A673 (cell line): Measurements from ENCODE around the gene BTNL8. TPM values are rescaled to one million over a fixed set of nuclear protein-coding genes. Genes with fewer than 3 reads are reported as not detected.

Experiments used
- BruUV-seq: library from RNA; stranded (reverse); fragments of 400-500 nt; replicated peaks from 2 replicates; lab custom pipeline; 2021; lab: Mats Ljungman, UMichigan
- CTCF ChIA-PET: fragments of 300-600 bp; sonication (Branson Sonifier 250); formaldehyde crosslinking; loops from one replicate; lab custom pipeline; 2022; ENCODE audit warnings: antibody characterized with exemption; lab: Charles Lee
- POLR2A ChIA-PET: fragments of 300-600 bp; sonication (Branson Sonifier 250); formaldehyde crosslinking; loops from one replicate; lab custom pipeline; 2022; ENCODE audit warnings: antibody characterized with exemption; ENCODE audit not compliant: low non-redundant PET; lab: Charles Lee
- DNase-seq: peaks from one replicate; pipeline ENCODE4 v3.0.0-alpha.2; 2015; ENCODE audit warnings: low spot score
- H3K27ac ChIP-seq: fragments of 200-600 bp; sonication (generic); 2 replicates; pipeline ENCODE4 v1.5.1; 2016; ENCODE audit warnings: mixed run types, low read depth, mild to moderate bottlenecking, mixed read lengths, antibody characterized with exemption, low read length; ENCODE audit not compliant: poor library complexity, severe bottlenecking
- H3K27me3 ChIP-seq: fragments of 200-600 bp; sonication (generic); replicated peaks from 2 replicates; pipeline ENCODE4 v1.6.1; 2017; ENCODE audit warnings: mixed run types, low read depth, mild to moderate bottlenecking, mixed read lengths, antibody characterized with exemption, low read length; ENCODE audit not compliant: insufficient read depth, poor library complexity
- H3K36me3 ChIP-seq: fragments of 200-600 bp; sonication (generic); 2 replicates; pipeline ENCODE4 v1.6.1; 2016; ENCODE audit warnings: mixed run types, mild to moderate bottlenecking, mixed read lengths, antibody characterized with exemption, low read length; ENCODE audit not compliant: insufficient read depth, poor library complexity, severe bottlenecking
- H3K4me1 ChIP-seq: fragments of 200-600 bp; sonication (generic); 2 replicates; pipeline ENCODE4 v1.6.1; 2017; ENCODE audit warnings: mixed run types, mild to moderate bottlenecking, mixed read lengths, antibody characterized with exemption, low read length; ENCODE audit not compliant: insufficient read depth, poor library complexity, severe bottlenecking
- H3K4me3 ChIP-seq: fragments of 200-600 bp; sonication (generic); 2 replicates; pipeline ENCODE4 v1.5.1; 2016; ENCODE audit warnings: low read depth, mixed run types, mild to moderate bottlenecking, mixed read lengths, low read length; ENCODE audit not compliant: poor library complexity, severe bottlenecking
- H3K9me3 ChIP-seq: fragments of 200-600 bp; sonication (generic); 2 replicates; pipeline ENCODE4 v1.6.1; 2016; ENCODE audit warnings: mixed run types, low read depth, mild to moderate bottlenecking, mixed read lengths, antibody characterized with exemption, low read length; ENCODE audit not compliant: poor library complexity, severe bottlenecking
- EZH2 ChIP-seq: fragments of 200-600 bp; sonication (generic); IDR thresholded peaks from 2 replicates; pipeline ENCODE4 v1.6.1; 2017; ENCODE audit warnings: borderline replicate concordance, low read depth, mild to moderate bottlenecking, mixed read lengths, antibody characterized with exemption, low read length; ENCODE audit not compliant: poor library complexity, severe bottlenecking
- intact Hi-C: fragments of 100-400 bp; cut with micrococcal nuclease; formaldehyde crosslinking; loops from one replicate; pipeline ENCODE4 v1.10.0; 2022; ENCODE audit not compliant: unreplicated experiment
- total RNA-seq: library from RNA; stranded (reverse); gene quantifications from 2 replicates; pipeline ENCODE4 v1.2.3, GENCODE V29; 2021
- TF ChIP-seq, protein P1 (sequence below): fragments of 300-800, 200-600 bp; sonication (generic); conservative IDR thresholded peaks from 2 replicates; pipeline ENCODE4 v1.5.1; 2017; ENCODE audit warnings: low read depth, mild to moderate bottlenecking, antibody characterized with exemption, low read length, moderate library complexity, mixed read lengths

The BTNL8 gene
- total RNA-seq, 1 experiment from 2014 or later = not detected

DNA sequence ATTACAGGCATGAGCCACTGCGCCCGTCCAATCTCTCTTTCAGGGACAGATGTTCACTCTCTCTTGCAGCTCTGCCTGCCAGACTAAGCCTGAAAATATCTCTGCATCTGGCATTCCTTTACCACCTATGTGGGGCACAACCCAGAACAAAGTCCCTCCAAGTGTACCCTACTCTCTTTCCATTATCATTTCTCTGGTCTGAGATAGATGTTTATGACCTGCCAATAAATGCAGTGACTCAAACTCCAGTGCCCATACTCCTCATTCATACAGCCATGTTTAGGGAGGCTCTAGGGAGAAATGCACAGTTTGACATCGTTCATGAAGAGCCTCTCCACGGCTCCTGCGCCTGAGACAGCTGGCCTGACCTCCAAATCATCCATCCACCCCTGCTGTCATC, 89.6 kb downstream of the BTNL8 start, which contains the start of gene BTNL3:
TSS of gene BTNL3 (plus strand) at position 255 of the 400 bp plus-strand sequence. CDS start 183 bp downstream, outside the sequence.
- no peak for DNase-seq
- ChIA-PET CTCF (no interaction called here), POLR2A (no interaction called here)
- Histone ChIP-seq H3K27ac (no peak within 1 kb of the TSS), H3K36me3 (no peaks in the 10 kb centered on the region), H3K4me1 (no peaks in the 10 kb centered on the region), H3K27me3 (peaks cover 28% of the 10 kb centered on the region), H3K4me3 (no peak within 1 kb of the TSS), H3K9me3 (no peaks in the 10 kb centered on the region)
- TF ChIP-seq, protein P1, sequence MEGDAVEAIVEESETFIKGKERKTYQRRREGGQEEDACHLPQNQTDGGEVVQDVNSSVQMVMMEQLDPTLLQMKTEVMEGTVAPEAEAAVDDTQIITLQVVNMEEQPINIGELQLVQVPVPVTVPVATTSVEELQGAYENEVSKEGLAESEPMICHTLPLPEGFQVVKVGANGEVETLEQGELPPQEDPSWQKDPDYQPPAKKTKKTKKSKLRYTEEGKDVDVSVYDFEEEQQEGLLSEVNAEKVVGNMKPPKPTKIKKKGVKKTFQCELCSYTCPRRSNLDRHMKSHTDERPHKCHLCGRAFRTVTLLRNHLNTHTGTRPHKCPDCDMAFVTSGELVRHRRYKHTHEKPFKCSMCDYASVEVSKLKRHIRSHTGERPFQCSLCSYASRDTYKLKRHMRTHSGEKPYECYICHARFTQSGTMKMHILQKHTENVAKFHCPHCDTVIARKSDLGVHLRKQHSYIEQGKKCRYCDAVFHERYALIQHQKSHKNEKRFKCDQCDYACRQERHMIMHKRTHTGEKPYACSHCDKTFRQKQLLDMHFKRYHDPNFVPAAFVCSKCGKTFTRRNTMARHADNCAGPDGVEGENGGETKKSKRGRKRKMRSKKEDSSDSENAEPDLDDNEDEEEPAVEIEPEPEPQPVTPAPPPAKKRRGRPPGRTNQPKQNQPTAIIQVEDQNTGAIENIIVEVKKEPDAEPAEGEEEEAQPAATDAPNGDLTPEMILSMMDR = no peak
- no peak for TF ChIP-seq EZH2
- intact Hi-C loops = no loop called here
- no TSS peak for BruUV-seq

DNA sequence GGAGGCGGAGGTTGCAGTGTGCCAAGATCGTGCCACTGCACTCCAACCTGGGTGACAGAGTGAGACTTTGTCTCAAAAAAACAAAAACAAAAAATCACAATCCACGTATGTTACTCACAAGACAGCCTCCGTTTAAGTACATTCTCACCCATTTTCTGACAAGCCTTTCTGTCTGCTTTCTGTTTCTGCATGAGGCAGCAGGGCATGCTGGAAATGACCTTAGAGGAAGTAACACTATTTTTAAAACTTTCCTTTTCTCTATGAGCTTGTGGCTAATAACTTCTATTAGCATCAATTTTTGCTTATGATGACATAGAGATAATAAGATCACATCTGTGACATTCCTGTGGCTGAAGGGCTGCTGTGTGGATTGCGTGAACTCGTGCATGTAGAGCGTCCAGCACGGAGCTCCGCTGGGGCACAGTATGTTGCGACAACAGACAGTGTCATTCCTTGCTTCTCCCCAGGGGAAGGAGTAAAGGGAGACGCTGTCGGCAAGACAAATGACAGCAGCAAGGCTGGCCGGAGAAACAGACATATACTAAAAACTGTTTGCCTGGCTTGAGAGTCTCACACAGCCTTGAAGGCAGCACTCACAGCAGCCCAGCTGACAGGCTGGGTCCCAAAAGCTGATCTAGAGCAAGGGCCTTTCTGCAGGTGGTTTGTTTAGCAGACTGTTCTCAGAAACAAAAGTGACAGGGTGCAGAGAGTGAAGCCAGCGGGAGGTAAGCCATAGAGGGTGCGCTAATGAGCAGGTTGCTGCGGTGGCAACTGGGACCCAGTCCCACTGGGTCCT, 91.3 kb downstream of the BTNL8 start:
- Histone ChIP-seq H3K27me3 (peaks cover 20% of the 10 kb centered on the region), H3K27ac (no peak overlapping the region), H3K36me3 (no peaks in the 10 kb centered on the region), H3K4me3 (no peak overlapping the region), H3K9me3 (no peaks in the 10 kb centered on the region), H3K4me1 (no peaks in the 10 kb centered on the region)
- DNase-seq = no peak
- ChIA-PET CTCF (no interaction called here), POLR2A (no interaction called here)
- BruUV-seq = no TSS peak
- intact Hi-C loops = no loop called here
- TF ChIP-seq, protein P1 = no peak
- TF ChIP-seq EZH2 = no peak

DNA sequence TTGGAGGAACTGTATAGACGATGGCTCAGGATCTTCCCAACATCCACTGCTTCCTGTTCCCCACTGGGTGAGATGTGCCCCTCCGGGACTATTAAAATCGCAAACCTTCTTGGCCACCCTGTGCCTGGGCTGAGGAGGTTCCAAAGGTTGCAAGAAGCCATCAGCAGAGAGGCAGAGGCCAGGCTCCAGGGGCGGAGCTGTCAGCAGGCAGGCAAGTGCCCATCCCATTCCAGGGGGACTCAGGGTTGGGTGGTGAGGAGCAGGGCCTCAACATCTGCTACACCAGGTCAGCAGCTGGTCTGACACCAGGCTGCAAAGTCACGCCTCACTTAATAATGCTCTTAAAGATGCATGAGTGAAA, 91.9 kb downstream of the BTNL8 start:
- Histone ChIP-seq H3K4me1 (no peaks in the 10 kb centered on the region), H3K27me3 (peaks cover 17% of the 10 kb centered on the region), H3K36me3 (no peaks in the 10 kb centered on the region), H3K27ac (no peak overlapping the region), H3K9me3 (no peaks in the 10 kb centered on the region), H3K4me3 (no peak overlapping the region)
- ChIA-PET POLR2A (no interaction called here), CTCF (no interaction called here)
- intact Hi-C loops = no loop called here
- no peak for TF ChIP-seq EZH2
- TF ChIP-seq, protein P1 = no peak
- no TSS peak for BruUV-seq
- DNase-seq = no peak

Other genes with a start within 250 kb of the BTNL8 start
- 8.6 and 10.1 TPM in 2 replicates for gene FLT4, start 249.6 kb upstream of the BTNL8 start, total RNA-seq
- not detected in 2 replicates for gene OR2Y1, start 159.1 kb upstream of the BTNL8 start, total RNA-seq
- 48.7 and 49.9 TPM in 2 replicates for gene MGAT1, start 96.4 kb upstream of the BTNL8 start, total RNA-seq
- gene ZFP62, start 37.9 kb upstream of the BTNL8 start, total RNA-seq = 28.2 and 28.7 TPM in 2 replicates
- not detected in 2 replicates for gene BTNL3, start 89.7 kb downstream of the BTNL8 start, total RNA-seq
- gene BTNL9, start 141.1 kb downstream of the BTNL8 start, total RNA-seq = not detected in 2 replicates
- gene OR2V1, start 232.0 kb downstream of the BTNL8 start, total RNA-seq = not detected in 2 replicates
- gene OR2V2, start 248.4 kb downstream of the BTNL8 start, total RNA-seq = not detected in 2 replicates